ENCODE results near the gene SNAP47. TPM values are rescaled to one million over a fixed set of nuclear protein-coding genes. Genes with fewer than 3 reads are reported as not detected.

SNAP47 gene
- total and polyA plus RNA-seq, 9 of the 15 experiments (the other 6 are each of a cell fraction or from before 2014, with no cell fraction given), result 2.5 to 41.3 (median 32.6) TPM

- TF ChIP-seq MLX (CRISPR knock-in tag; conservative IDR thresholded peaks at IDR 0.05) (no peak), BHLHE40 (IDR thresholded peaks at IDR 0.05; ENCODE audit: low read length) (peak; percentile 6; the same call in 1 of the 2 replicates), CREB3L1 (IDR thresholded peaks at IDR 0.05; ENCODE audit: borderline replicate concordance, low read depth) (no peak), PBX2 (CRISPR knock-in tag; IDR thresholded peaks at IDR 0.05; ENCODE audit: low read depth) (no peak), PBX2 (tag; conservative IDR thresholded peaks at IDR 0.05; ENCODE audit: low read depth) (peak; percentile 85), IRF9 (tag; IDR thresholded peaks at IDR 0.05) (0 out of 2 replicates have a peak, but pooled peaks have one; percentile 6), SMARCE1 (IDR thresholded peaks at IDR 0.05) (peak; percentile 82), TARDBP (IDR thresholded peaks at IDR 0.05) (peak; percentile 92; the same call in 1 of the 2 replicates), U2AF2 (optimal IDR thresholded peaks at IDR 0.05; ENCODE audit: low read depth, low read length) (no peak), EP300 (IDR thresholded peaks at IDR 0.05; ENCODE audit: low read length) (peak; percentile 79), MEIS2 (IDR thresholded peaks at IDR 0.05; ENCODE audit: partially characterized antibody) (peak; percentile 80), MBD2 (IDR thresholded peaks at IDR 0.05; ENCODE audit: borderline replicate concordance, low read depth) (no peak), ID3 (CRISPR knock-in tag; IDR thresholded peaks at IDR 0.05) (no peak), ID3 (tag; IDR thresholded peaks at IDR 0.05) (no peak), DEAF1 (CRISPR knock-in tag; IDR thresholded peaks at IDR 0.05) (peak; percentile 30; the same call in 1 of the 2 replicates), BACH1 (tag; IDR thresholded peaks at IDR 0.05) (peak; percentile 71), SMC3 (conservative IDR thresholded peaks at IDR 0.05; ENCODE audit: insufficient read depth, low read depth, low read length) (no peak), ZNF512 (tag; IDR thresholded peaks at IDR 0.05) (no peak)
Measured at GRCh38 chr1:227748496-227749182, 13.4 kb downstream of the SNAP47 start (continued).
